ENCODE data around the gene REXO4.

REXO4 gene

GRCh38 chr9:133437753-133438531, 20.1 kb upstream of the REXO4 start:
- H3K4me3 ChIP-seq (ENCODE audit: low read depth, low read length): no peak overlapping the region
- TF ChIP-seq CTCF (IDR thresholded peaks at IDR 0.05; ENCODE audit: low read depth, low read length): no peak

- H3K4me3 ChIP-seq (ENCODE audit: low read depth, low read length): no peak overlapping the region
- no peak for TF ChIP-seq CTCF (IDR thresholded peaks at IDR 0.05; ENCODE audit: low read depth, low read length)
These were observed 18.9 kb upstream of the REXO4 start for GRCh38 chr9:133436681-133437080.

GRCh38 chr9:133433351-133433843, 15.6 kb upstream of the REXO4 start:
- no peak for TF ChIP-seq CTCF (IDR thresholded peaks at IDR 0.05; ENCODE audit: low read depth, low read length)
- H3K4me3 ChIP-seq (ENCODE audit: low read depth, low read length): no peak overlapping the region

GRCh38 chr9:133430244-133430643, 12.4 kb upstream of the REXO4 start:
- TF ChIP-seq CTCF (IDR thresholded peaks at IDR 0.05; ENCODE audit: low read depth, low read length): no peak
- H3K4me3 ChIP-seq (ENCODE audit: low read depth, low read length): no peak overlapping the region

- H3K4me3 ChIP-seq (ENCODE audit: low read depth, low read length): no peak overlapping the region
- TF ChIP-seq CTCF (IDR thresholded peaks at IDR 0.05; ENCODE audit: low read depth, low read length): peak; percentile 14; the same call in 1 of the 2 replicates
These were observed 11.9 kb upstream of the REXO4 start for GRCh38 chr9:133429641-133430161.

- no peak overlapping the region for H3K4me3 ChIP-seq (ENCODE audit: low read depth, low read length)
These were observed 11.4 kb upstream of the REXO4 start for GRCh38 chr9:133429214-133429613.

More at GRCh38 chr9:133429214-133429613, 11.4 kb upstream of the REXO4 start:
- TF ChIP-seq CTCF (IDR thresholded peaks at IDR 0.05; ENCODE audit: low read depth, low read length): no peak
